IMR-90 (cell line): ENCODE data around the gene GTSE1. TPM values are rescaled to one million over a fixed set of nuclear protein-coding genes. Genes with fewer than 3 reads are reported as not detected.
A peak's percentile ranks its signal among the peaks of the same experiment; 100 is the strongest.

ENCODE experiments used
- ATAC-seq: fragments of 200-7000 bp; cut with Tn5 transposase; 2 replicates; pipeline ENCODE4 v1.9.1; 2020; ENCODE audit warnings: low read depth, mild to moderate bottlenecking, moderate library complexity
- BruUV-seq: library from RNA; stranded (reverse); fragments of 400-500 nt; replicated peaks from 2 replicates; lab custom pipeline; 2021; lab: Mats Ljungman, UMichigan
- CTCF ChIA-PET: fragments of 300-600 bp; formaldehyde crosslinking; extraction: SDS; loops from one replicate; lab custom pipeline; 2021; ENCODE audit warnings: antibody characterized with exemption; lab: Yijun Ruan, JAX
- POLR2A ChIA-PET: fragments of 300-600 bp; sonication (Branson Sonifier 250); formaldehyde crosslinking; loops from one replicate; lab custom pipeline; 2022; ENCODE audit warnings: antibody characterized with exemption; ENCODE audit not compliant: unreplicated experiment; lab: Charles Lee
- DNase-seq: peaks from one replicate; pipeline ENCODE4 v3.0.0; 2013
- H2AFZ ChIP-seq: replicated peaks from 2 replicates; pipeline ENCODE3; 2013; ENCODE audit warnings: low read length, mild to moderate bottlenecking; ENCODE audit not compliant: poor library complexity
- H2AK5ac ChIP-seq: 2 replicates; pipeline ENCODE4 v1.6.1; 2013; ENCODE audit warnings: low read depth, low read length, inconsistent platforms
- H2AK9ac ChIP-seq: replicated peaks from 2 replicates; pipeline ENCODE3; 2013; ENCODE audit warnings: mild to moderate bottlenecking, low read depth, low read length, moderate library complexity; ENCODE audit not compliant: poor library complexity
- H2BK120ac ChIP-seq: 2 replicates; pipeline ENCODE4 v1.6.1; 2013; ENCODE audit warnings: low read depth, low read length, inconsistent platforms
- H2BK15ac ChIP-seq: 3 replicates; pipeline ENCODE4 v1.6.1; 2013; ENCODE audit warnings: low read depth, low read length, inconsistent platforms
- H2BK20ac ChIP-seq: 2 replicates; pipeline ENCODE4 v1.6.1; 2013; ENCODE audit warnings: low read depth, mild to moderate bottlenecking, inconsistent platforms, low read length, moderate library complexity
- H2BK5ac ChIP-seq: 2 replicates; pipeline ENCODE4 v1.6.1; 2013; ENCODE audit warnings: mild to moderate bottlenecking, low read depth, low read length, inconsistent platforms; ENCODE audit not compliant: poor library complexity, severe bottlenecking
- H3K14ac ChIP-seq: replicated peaks from 2 replicates; pipeline ENCODE4 v1.6.1; 2013; ENCODE audit warnings: low read depth, low read length, inconsistent platforms
- H3K18ac ChIP-seq: 2 replicates; pipeline ENCODE4 v1.6.1; 2013; ENCODE audit warnings: low read depth, low read length, control low read depth
- H3K23ac ChIP-seq: 2 replicates; pipeline ENCODE4 v1.6.1; 2013; ENCODE audit warnings: low read depth, low read length, inconsistent platforms
- H3K27ac ChIP-seq: 2 replicates; pipeline ENCODE4 v1.5.1; 2013; ENCODE audit warnings: mild to moderate bottlenecking, control low read depth, low read length; ENCODE audit not compliant: insufficient read depth
- H3K27me3 ChIP-seq: 2 replicates; pipeline ENCODE4 v1.6.1; 2013; ENCODE audit warnings: low read length; ENCODE audit not compliant: control insufficient read depth, insufficient read depth
- H3K36me3 ChIP-seq: 2 replicates; pipeline ENCODE4 v1.6.1; 2013; ENCODE audit warnings: low read length, mixed read lengths; ENCODE audit not compliant: control insufficient read depth, insufficient read depth
- H3K4ac ChIP-seq: 2 replicates; pipeline ENCODE4 v1.6.1; 2013; ENCODE audit warnings: low read depth, low read length, inconsistent platforms
- H3K4me1 ChIP-seq: 2 replicates; pipeline ENCODE4 v1.6.1; 2013; ENCODE audit warnings: low read length, mixed read lengths; ENCODE audit not compliant: control insufficient read depth, insufficient read depth
- H3K4me2 ChIP-seq: 2 replicates; pipeline ENCODE4 v1.6.1; 2013; ENCODE audit warnings: low read depth, mild to moderate bottlenecking, control low read depth, low read length, moderate library complexity
- H3K4me3 ChIP-seq: 2 replicates; pipeline ENCODE4 v1.5.1; 2013; ENCODE audit warnings: low read depth, mild to moderate bottlenecking, control low read depth, low read length, moderate library complexity; ENCODE audit not compliant: insufficient read depth
- H3K56ac ChIP-seq: 2 replicates; pipeline ENCODE4 v1.6.1; 2013; ENCODE audit warnings: low read length, inconsistent platforms; ENCODE audit not compliant: insufficient read depth; ENCODE audit errors: extremely low read depth
- H3K79me1 ChIP-seq, 2 experiments: 2 replicates each; pipeline ENCODE4 v1.6.1; 2013; ENCODE audit warnings: low read length in 2 of 2, inconsistent platforms in 1 of 2, low read depth in 1 of 2
- H3K9ac ChIP-seq: 2 replicates; pipeline ENCODE4 v1.6.1; 2013; ENCODE audit warnings: low read depth, low read length, control low read depth
- H3K9me1 ChIP-seq: 2 replicates; pipeline ENCODE4 v1.6.1; 2013; ENCODE audit warnings: low read length, inconsistent platforms; ENCODE audit not compliant: insufficient read depth
- H3K9me3 ChIP-seq: 2 replicates; pipeline ENCODE4 v1.6.1; 2013; ENCODE audit warnings: low read length; ENCODE audit not compliant: control insufficient read depth, insufficient read depth
- H4K20me1 ChIP-seq: 2 replicates; pipeline ENCODE4 v1.6.1; 2013; ENCODE audit warnings: low read length, inconsistent platforms; ENCODE audit not compliant: insufficient read depth
- H4K5ac ChIP-seq: 2 replicates; pipeline ENCODE4 v1.6.1; 2013; ENCODE audit warnings: mild to moderate bottlenecking, low read depth, low read length, control low read depth
- H4K8ac ChIP-seq, 2 experiments: 2 replicates each; pipeline ENCODE4 v1.6.1; 2013; ENCODE audit warnings: low read depth in 2 of 2, low read length in 2 of 2, control low read depth in 1 of 2, inconsistent platforms in 1 of 2
- H4K91ac ChIP-seq: 2 replicates; pipeline ENCODE4 v1.6.1; 2013; ENCODE audit warnings: low read depth, low read length, inconsistent platforms; ENCODE audit not compliant: insufficient read depth
- BHLHE40 ChIP-seq: fragments of 150-350 bp; IDR thresholded peaks from 2 replicates; pipeline ENCODE4 v1.6.1; 2016; ENCODE audit warnings: mild to moderate bottlenecking, low read depth, low read length
- CEBPB ChIP-seq: IDR thresholded peaks from 2 replicates; pipeline ENCODE4 v1.6.1; 2012; ENCODE audit warnings: low read depth, low read length, improper control_type of control experiment
- CHD1 ChIP-seq: IDR thresholded peaks from 2 replicates; pipeline ENCODE4 v1.6.1; 2012; ENCODE audit warnings: low read depth, low read length, improper control_type of control experiment
- CTCF ChIP-seq: conservative IDR thresholded peaks from 2 replicates; pipeline ENCODE4 v1.5.1; 2012; ENCODE audit warnings: mild to moderate bottlenecking, low read depth, low read length, improper control_type of control experiment
- ELK1 ChIP-seq: fragments of 150-350 bp; IDR thresholded peaks from 2 replicates; pipeline ENCODE4 v1.6.1; 2016; ENCODE audit warnings: low read depth, mild to moderate bottlenecking, low read length, moderate library complexity, borderline replicate concordance
- FOS ChIP-seq: fragments of 150-350 bp; IDR thresholded peaks from 2 replicates; pipeline ENCODE4 v1.6.1; 2016; ENCODE audit warnings: low read depth, low read length
- MAFK ChIP-seq: IDR thresholded peaks from 2 replicates; pipeline ENCODE4 v1.6.1; 2012; ENCODE audit warnings: low read depth, low read length, improper control_type of control experiment
- MAZ ChIP-seq: IDR thresholded peaks from 2 replicates; pipeline ENCODE4 v1.6.1; 2012; ENCODE audit warnings: low read depth, mild to moderate bottlenecking, low read length, improper control_type of control experiment, moderate library complexity, borderline replicate concordance
- MXI1 ChIP-seq: IDR thresholded peaks from 2 replicates; pipeline ENCODE4 v1.6.1; 2012; ENCODE audit warnings: low read depth, mild to moderate bottlenecking, low read length, moderate library complexity, borderline replicate concordance
- NFE2L2 ChIP-seq: fragments of 150-350 bp; IDR thresholded peaks from 2 replicates; pipeline ENCODE4 v1.6.1; 2016; ENCODE audit warnings: low read depth, mild to moderate bottlenecking, low read length
- POLR2A ChIP-seq: IDR thresholded peaks from 2 replicates; pipeline ENCODE4 v1.6.1; 2012; ENCODE audit warnings: mild to moderate bottlenecking, low read depth, low read length
- RAD21 ChIP-seq: IDR thresholded peaks from 2 replicates; pipeline ENCODE4 v1.6.1; 2012; ENCODE audit warnings: low read length, improper control_type of control experiment
- RCOR1 ChIP-seq: IDR thresholded peaks from 2 replicates; pipeline ENCODE4 v1.6.1; 2012; ENCODE audit warnings: mild to moderate bottlenecking, low read length, improper control_type of control experiment; ENCODE audit not compliant: insufficient replicate concordance
- RFX5 ChIP-seq: IDR thresholded peaks from 2 replicates; pipeline ENCODE4 v1.8.0; 2012; ENCODE audit warnings: low read depth, mild to moderate bottlenecking, low read length, moderate library complexity
- SMC3 ChIP-seq: fragments of 150-350 bp; IDR thresholded peaks from 2 replicates; pipeline ENCODE4 v1.6.1; 2016; ENCODE audit warnings: low read depth, mild to moderate bottlenecking, antibody characterized with exemption, low read length, moderate library complexity
- USF2 ChIP-seq: fragments of 150-350 bp; IDR thresholded peaks from 2 replicates; pipeline ENCODE4 v1.6.1; 2017; ENCODE audit warnings: mild to moderate bottlenecking, antibody characterized with exemption, low read length, low read depth
- WGBS, 2 experiments: methylation state at CpG; one replicate each; pipeline versions ENCODE4 v1.1.5 to v1.1.7; 2013; ENCODE audit warnings: missing lambda C conversion rate in 2 of 2; ENCODE audit not compliant: insufficient read length in 1 of 2; ENCODE audit errors: extremely low coverage in 2 of 2; 5-methylcytosine and 5-hydroxymethylcytosine counted together
- dilution Hi-C: fragments of 300-500 bp; cut with HindIII; formaldehyde crosslinking; loops from one replicate; pipeline ENCODE4 v1.14.3; 2018; ENCODE audit warnings: low sequenced_read_pairs; ENCODE audit not compliant: unreplicated experiment
- in situ Hi-C: fragments of 300-500 bp; cut with MboI; formaldehyde crosslinking; loops from 3 replicates; pipeline ENCODE4 v1.14.3; 2019; ENCODE audit warnings: low sequenced_read_pairs, inconsistent platforms, mixed read lengths
- intact Hi-C: fragments of 100-400 bp; cut with micrococcal nuclease; formaldehyde crosslinking; loops from 2 replicates; pipeline ENCODE4 v1.10.0; 2022
- polyA plus RNA-seq, 3 experiments: library from polyadenylated mRNA; depleted of rRNA; stranded (reverse); fragments of >200 nt; gene quantifications; 2 replicates each; pipeline ENCODE4 v1.2.3, GENCODE V29; 2012; ENCODE audit warnings: low replicate concordance in 1 of 3
- total RNA-seq: library from RNA; depleted of rRNA; stranded (reverse); fragments of >200 nt; gene quantifications from 2 replicates; pipeline ENCODE4 v1.2.3, GENCODE V29; 2012

GTSE1 gene
- total and polyA plus RNA-seq, 2 of the 4 experiments (the other 2 are of a cell fraction) = 5.9 to 17.1 TPM

- intact Hi-C loops = no loop called here
- dilution Hi-C loops = no loop called here
- Histone ChIP-seq H2AK5ac (no peak overlapping the region), H4K20me1 (no peaks in the 10 kb centered on the region), H3K4me1 (no peaks in the 10 kb centered on the region), H3K14ac (no peak overlapping the region), H2AFZ (no peak overlapping the region), H3K56ac (no peak overlapping the region), H3K36me3 (no peaks in the 10 kb centered on the region), H4K8ac (no peak overlapping the region), H3K27me3 (peaks cover 14% of the 10 kb centered on the region; the same call in 1 of the 2 replicates), H2BK15ac (no peak overlapping the region), H3K23ac (no peak overlapping the region), H3K4me3 (no peak overlapping the region), H4K91ac (no peak overlapping the region), H3K4me2 (no peak overlapping the region), H4K5ac (no peak overlapping the region), H3K9ac (no peak overlapping the region), H2BK120ac (no peak overlapping the region), H3K27ac (no peak overlapping the region), H2AK9ac (no peak overlapping the region), H3K4ac (no peak overlapping the region), H2BK5ac (peak overlapping the region; percentile 7), H3K18ac (no peak overlapping the region), H3K79me1 (no peaks in the 10 kb centered on the region), H2BK20ac (no peak overlapping the region), H3K9me3 (peaks cover 6% of the 10 kb centered on the region), H3K9me1 (no peaks in the 10 kb centered on the region; the same call in 1 of the 2 replicates)
- BruUV-seq = no TSS peak
- no peak for ATAC-seq
- POLR2A ChIA-PET = no interaction called here
- CTCF ChIA-PET = no interaction called here
- 58 to 100% methylated on average over 2 of the region's 2 CpGs for WGBS, 2 experiments
- no peak for DNase-seq
- TF ChIP-seq FOS = no peak
- TF ChIP-seq RFX5 = no peak
- no peak for TF ChIP-seq CHD1
- TF ChIP-seq MAFK = no peak
- no peak for TF ChIP-seq SMC3
- TF ChIP-seq RAD21 = no peak
- TF ChIP-seq BHLHE40 = no peak
- no peak for TF ChIP-seq MXI1
- TF ChIP-seq CTCF = no peak
- TF ChIP-seq POLR2A = no peak
- TF ChIP-seq USF2 = no peak
- TF ChIP-seq MAZ = no peak
- no peak for TF ChIP-seq ELK1
- TF ChIP-seq RCOR1 = no peak
- no peak for TF ChIP-seq CEBPB
- TF ChIP-seq NFE2L2 = no peak
- in situ Hi-C loops = no loop called here
Observed at GRCh38 chr22:46371623-46372226, 75.1 kb downstream of the GTSE1 start.
